ENCODE measurements around the gene ARPP19.

GRCh38 chr15:52532427-52532826 is 36.4 kb downstream of the ARPP19 start:
- TF ChIP-seq POLR2A (IDR thresholded peaks at IDR 0.05) (no peak), CTCF (IDR thresholded peaks at IDR 0.05) (no peak)
